ENCODE measurements around the gene DOCK4.

Gene DOCK4

GRCh38 chr7:111678281-111678680, 527.9 kb downstream of the DOCK4 start:
- Histone ChIP-seq H3K9me2 (replicated peaks; ENCODE audit: low read depth, low read length) (no peaks in the 10 kb centered on the region), H3F3A (ENCODE audit: low read depth) (no peaks in the 10 kb centered on the region), H3K4me3 (ENCODE audit: low read length, poor library complexity, severe bottlenecking) (no peak overlapping the region), H3K9me3 (ENCODE audit: insufficient read depth, low read depth, low read length) (no peaks in the 10 kb centered on the region), H3K9ac (ENCODE audit: low read depth, low read length, poor library complexity, severe bottlenecking) (no peak overlapping the region), H4K20me1 (ENCODE audit: insufficient read depth, low read length, poor library complexity, severe bottlenecking) (no peaks in the 10 kb centered on the region), H3K79me2 (ENCODE audit: insufficient read depth, low read length) (no peaks in the 10 kb centered on the region), H3K36me3 (ENCODE audit: insufficient read depth, low read length) (no peaks in the 10 kb centered on the region), H3K4me1 (ENCODE audit: insufficient read depth, low read length, poor library complexity, severe bottlenecking) (no peaks in the 10 kb centered on the region), H2AFZ (ENCODE audit: low read length) (no peak overlapping the region), H3K4me2 (ENCODE audit: low read depth, low read length, poor library complexity, severe bottlenecking) (no peak overlapping the region), H3K27me3 (ENCODE audit: insufficient read depth, low read length, poor library complexity, severe bottlenecking) (no peaks in the 10 kb centered on the region)
- TF ChIP-seq EZH2phosphoT487 (IDR thresholded peaks at IDR 0.05; ENCODE audit: borderline replicate concordance) (no peak), CTCF (conservative IDR thresholded peaks at IDR 0.05; ENCODE audit: low read length) (no peak)

- no peaks in the 10 kb centered on the region for H3K36me3 ChIP-seq (ENCODE audit: insufficient read depth, low read length)
- H3K9me3 ChIP-seq (ENCODE audit: insufficient read depth, low read depth, low read length): no peaks in the 10 kb centered on the region
- no peaks in the 10 kb centered on the region for H4K20me1 ChIP-seq (ENCODE audit: insufficient read depth, low read length, poor library complexity, severe bottlenecking)
- H2AFZ ChIP-seq (ENCODE audit: low read length): no peak overlapping the region
- no peak overlapping the region for H3K4me3 ChIP-seq (ENCODE audit: low read length, poor library complexity, severe bottlenecking)
- H3K27me3 ChIP-seq (ENCODE audit: insufficient read depth, low read length, poor library complexity, severe bottlenecking): no peaks in the 10 kb centered on the region
- no peaks in the 10 kb centered on the region for H3F3A ChIP-seq (ENCODE audit: low read depth)
- H3K79me2 ChIP-seq (ENCODE audit: insufficient read depth, low read length): no peaks in the 10 kb centered on the region
- H3K4me1 ChIP-seq (ENCODE audit: insufficient read depth, low read length, poor library complexity, severe bottlenecking): no peaks in the 10 kb centered on the region
- no peak for TF ChIP-seq EZH2phosphoT487 (IDR thresholded peaks at IDR 0.05; ENCODE audit: borderline replicate concordance)
- no peak for TF ChIP-seq CTCF (conservative IDR thresholded peaks at IDR 0.05; ENCODE audit: low read length)
- H3K9ac ChIP-seq (ENCODE audit: low read depth, low read length, poor library complexity, severe bottlenecking): no peak overlapping the region
- H3K9me2 ChIP-seq (replicated peaks; ENCODE audit: low read depth, low read length): no peaks in the 10 kb centered on the region
- H3K4me2 ChIP-seq (ENCODE audit: low read depth, low read length, poor library complexity, severe bottlenecking): no peak overlapping the region
Measured at GRCh38 chr7:111677848-111678247, 528.4 kb downstream of the DOCK4 start.

GRCh38 chr7:111676811-111677210, 529.4 kb downstream of the DOCK4 start:
- H3K27me3 ChIP-seq (ENCODE audit: insufficient read depth, low read length, poor library complexity, severe bottlenecking): no peaks in the 10 kb centered on the region
- H3K9ac ChIP-seq (ENCODE audit: low read depth, low read length, poor library complexity, severe bottlenecking): no peak overlapping the region
- H3K4me2 ChIP-seq (ENCODE audit: low read depth, low read length, poor library complexity, severe bottlenecking): no peak overlapping the region
- no peak overlapping the region for H2AFZ ChIP-seq (ENCODE audit: low read length)
- H4K20me1 ChIP-seq (ENCODE audit: insufficient read depth, low read length, poor library complexity, severe bottlenecking): no peaks in the 10 kb centered on the region
- TF ChIP-seq EZH2phosphoT487 (IDR thresholded peaks at IDR 0.05; ENCODE audit: borderline replicate concordance): no peak
- no peak for TF ChIP-seq CTCF (conservative IDR thresholded peaks at IDR 0.05; ENCODE audit: low read length)
- H3K9me2 ChIP-seq (replicated peaks; ENCODE audit: low read depth, low read length): no peaks in the 10 kb centered on the region
- H3K9me3 ChIP-seq (ENCODE audit: insufficient read depth, low read depth, low read length): no peaks in the 10 kb centered on the region
- H3K36me3 ChIP-seq (ENCODE audit: insufficient read depth, low read length): no peaks in the 10 kb centered on the region
- no peaks in the 10 kb centered on the region for H3F3A ChIP-seq (ENCODE audit: low read depth)
- H3K4me3 ChIP-seq (ENCODE audit: low read length, poor library complexity, severe bottlenecking): no peak overlapping the region
- no peaks in the 10 kb centered on the region for H3K79me2 ChIP-seq (ENCODE audit: insufficient read depth, low read length)
- H3K4me1 ChIP-seq (ENCODE audit: insufficient read depth, low read length, poor library complexity, severe bottlenecking): no peaks in the 10 kb centered on the region
